Right forelimb (tissue), 1 donor: ENCODE data around the gene CYTH2.
A peak's percentile ranks its signal among the peaks of the same experiment; 100 is the strongest.
"Not testable (repeated sequence)": the region's sequence is repeated elsewhere in the genome, so short reads cannot be mapped to it uniquely, and the experiment has no call there.

Source experiments
- DNase-seq: peaks from one replicate; pipeline ENCODE4 v3.0.0-alpha.2; 2018

The CYTH2 gene

GRCh38 chr19:48478339-48479256 is 9.4 kb downstream of the CYTH2 start:
- no peak for DNase-seq

GRCh38 chr19:48479686-48480085 is 10.5 kb downstream of the CYTH2 start:
- no peak for DNase-seq

GRCh38 chr19:48480183-48480557 is 11.0 kb downstream of the CYTH2 start:
- peak; percentile 77 for DNase-seq

- peak; percentile 79 for DNase-seq
These were observed 11.7 kb downstream of the CYTH2 start for GRCh38 chr19:48480558-48481500.

- DNase-seq = no peak
These were observed 12.9 kb downstream of the CYTH2 start for GRCh38 chr19:48481846-48482639.

- no peak for DNase-seq
These were observed 14.1 kb downstream of the CYTH2 start for GRCh38 chr19:48483301-48483700.

GRCh38 chr19:48484247-48484893 is 15.2 kb downstream of the CYTH2 start:
- no peak for DNase-seq

GRCh38 chr19:48484931-48485612 is 15.9 kb downstream of the CYTH2 start:
- no peak for DNase-seq

- not testable (repeated sequence) for DNase-seq
These were observed 17.5 kb downstream of the CYTH2 start for GRCh38 chr19:48486706-48487105.

- DNase-seq = no peak
These were observed 18.4 kb downstream of the CYTH2 start for GRCh38 chr19:48487544-48487943.

- DNase-seq = no peak
These were observed 18.8 kb downstream of the CYTH2 start for GRCh38 chr19:48487948-48488347.

GRCh38 chr19:48488478-48488877 is 19.3 kb downstream of the CYTH2 start:
- not testable (repeated sequence) for DNase-seq

GRCh38 chr19:48489608-48490216 is 20.5 kb downstream of the CYTH2 start:
- peak; percentile 82 for DNase-seq

GRCh38 chr19:48490981-48491792 is 22.0 kb downstream of the CYTH2 start:
- no peak for DNase-seq

GRCh38 chr19:48491793-48492123 is 22.6 kb downstream of the CYTH2 start:
- DNase-seq = no peak

GRCh38 chr19:48492925-48493717 is 24.0 kb downstream of the CYTH2 start:
- DNase-seq = peak; percentile 94

GRCh38 chr19:48493718-48494401 is 24.7 kb downstream of the CYTH2 start:
- no peak for DNase-seq

- DNase-seq = no peak
These were observed 26.2 kb downstream of the CYTH2 start for GRCh38 chr19:48495396-48495795.
